ENCODE data around the gene PHF11. TPM values are rescaled to one million over a fixed set of nuclear protein-coding genes. Genes with fewer than 3 reads are reported as not detected.
A peak's percentile ranks its signal among the peaks of the same experiment; 100 is the strongest.

Gene PHF11
- total and polyA plus RNA-seq, 2 donors (not counting 3 experiments of a cell fraction or from before 2014, with no cell fraction given) = 12.9 to 32.4 TPM

- Histone ChIP-seq H3K4me3 (replicated peaks in 1 of 3; ENCODE audit: insufficient read depth in 1 of 3, low read depth in 1 of 3, low read length in 3 of 3) (no peak overlapping the region), H3K27ac (ENCODE audit: insufficient read depth, low read depth, low read length) (no peak overlapping the region), H3K79me2 (ENCODE audit: control insufficient read depth, insufficient read depth, low read length) (no peaks in the 10 kb centered on the region), H3K9me1 (replicated peaks; ENCODE audit: control insufficient read depth, extremely low read depth, insufficient read depth, low read length) (no peaks in the 10 kb centered on the region), H3K4me2 (ENCODE audit: insufficient read depth, low read length) (no peak overlapping the region), H4K20me1 (replicated peaks; ENCODE audit: control insufficient read depth, extremely low read depth, insufficient read depth, low read length) (no peaks in the 10 kb centered on the region), H3K9me3 (replicated peaks; ENCODE audit: control insufficient read depth, insufficient read depth, low read length) (no peaks in the 10 kb centered on the region), H3K9ac (replicated peaks; ENCODE audit: extremely low read depth, insufficient read depth, low read length) (no peak overlapping the region), H2AFZ (ENCODE audit: low read depth, low read length) (no peak overlapping the region), H3K36me3 (ENCODE audit: control insufficient read depth in 2 of 2, extremely low read depth in 1 of 2, insufficient read depth in 2 of 2, low read length in 2 of 2) (peaks cover 0 to 6% of the 10 kb centered on the region in 2 experiments), H3K4me1 (ENCODE audit: control insufficient read depth, extremely low read depth, insufficient read depth, low read length) (no peaks in the 10 kb centered on the region), H3K27me3 (ENCODE audit: control insufficient read depth in 2 of 2, insufficient read depth in 2 of 2, low read length in 2 of 2) (no peaks in the 10 kb centered on the region)
- intact Hi-C loops (cut with micrococcal nuclease) (no loop called here), dilution Hi-C loops (cut with MboI; ENCODE audit: extremely low pct_ligation_motif_present, low sequenced_read_pairs) (no loop called here)
- ChIA-PET CTCF (no interaction called here), POLR2A (no interaction called here)
- FAIRE-seq (no peak), DNase-seq (ENCODE audit: low read depth, low spot score) (no peak)
- TF ChIP-seq EZH2 (IDR thresholded peaks at IDR 0.05; ENCODE audit: borderline replicate concordance, low read depth, low read length, severe bottlenecking) = no peak
- TF ChIP-seq, protein P1, sequence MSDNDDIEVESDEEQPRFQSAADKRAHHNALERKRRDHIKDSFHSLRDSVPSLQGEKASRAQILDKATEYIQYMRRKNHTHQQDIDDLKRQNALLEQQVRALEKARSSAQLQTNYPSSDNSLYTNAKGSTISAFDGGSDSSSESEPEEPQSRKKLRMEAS (IDR thresholded peaks at IDR 0.05; ENCODE audit: insufficient read depth, insufficient read length) = no peak
- no peak for TF ChIP-seq MYC (IDR thresholded peaks at IDR 0.05; ENCODE audit: low read depth, low read length)
- no peak for TF ChIP-seq POLR2A (IDR thresholded peaks at IDR 0.05; ENCODE audit: low read depth, low read length)
- no peak for TF ChIP-seq GATA2 (IDR thresholded peaks at IDR 0.05; ENCODE audit: insufficient read depth, insufficient read length, low read depth, low read length)
- TF ChIP-seq FOS (IDR thresholded peaks at IDR 0.05; ENCODE audit: borderline replicate concordance, insufficient read depth, low read length) = no peak
- no peak for TF ChIP-seq CTCF (IDR thresholded peaks at IDR 0.05; ENCODE audit: extremely low read depth in 1 of 2, insufficient read depth in 1 of 2, low read depth in 1 of 2, low read length in 2 of 2)
- TF ChIP-seq POLR2AphosphoS5 (IDR thresholded peaks at IDR 0.05; ENCODE audit: insufficient read depth, low read depth, low read length) = no peak
- no peak for TF ChIP-seq JUN (IDR thresholded peaks at IDR 0.05; ENCODE audit: borderline replicate concordance, insufficient read depth, insufficient read length, low read depth)
- BruUV-seq (replicated peaks) = TSS peak; percentile 17
Measured at GRCh38 chr13:49533591-49534269, 38.0 kb downstream of the PHF11 start.

Data from endothelial cell of umbilical vein (primary cell).